GM19372 (cell line): ENCODE measurements around the gene GOLGB1.

ENCODE experiments used
- ATAC-seq: cut with Tn5 transposase; IDR thresholded peaks from one replicate; pipeline ENCODE4 v1.9.1; 2021; ENCODE audit warnings: mild to moderate bottlenecking, low read depth, moderate library complexity; ENCODE audit not compliant: unreplicated experiment

GOLGB1 gene

GRCh38 chr3:121648219-121648958, 101.2 kb downstream of the GOLGB1 start:
- ATAC-seq = no peak

DNA sequence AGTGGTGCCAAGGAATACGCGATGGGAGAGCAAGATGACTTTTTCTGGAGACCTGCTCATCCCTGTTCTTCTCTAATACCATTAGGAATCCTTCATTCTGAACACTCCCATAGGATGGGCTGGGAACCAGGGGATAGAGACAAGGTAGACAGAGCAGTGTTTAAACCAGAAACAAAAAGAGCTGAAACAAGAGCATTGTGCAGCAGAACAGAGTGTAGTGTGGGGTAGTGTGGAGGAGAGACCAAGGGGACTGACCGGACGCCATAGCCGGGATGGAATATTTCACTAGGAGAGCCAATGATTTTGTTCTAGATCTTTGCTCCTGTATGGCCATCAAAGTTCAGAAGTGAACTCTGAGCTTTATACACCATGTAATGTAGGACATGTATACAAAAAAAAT, 104.5 kb downstream of the GOLGB1 start:
- ATAC-seq = no peak

DNA sequence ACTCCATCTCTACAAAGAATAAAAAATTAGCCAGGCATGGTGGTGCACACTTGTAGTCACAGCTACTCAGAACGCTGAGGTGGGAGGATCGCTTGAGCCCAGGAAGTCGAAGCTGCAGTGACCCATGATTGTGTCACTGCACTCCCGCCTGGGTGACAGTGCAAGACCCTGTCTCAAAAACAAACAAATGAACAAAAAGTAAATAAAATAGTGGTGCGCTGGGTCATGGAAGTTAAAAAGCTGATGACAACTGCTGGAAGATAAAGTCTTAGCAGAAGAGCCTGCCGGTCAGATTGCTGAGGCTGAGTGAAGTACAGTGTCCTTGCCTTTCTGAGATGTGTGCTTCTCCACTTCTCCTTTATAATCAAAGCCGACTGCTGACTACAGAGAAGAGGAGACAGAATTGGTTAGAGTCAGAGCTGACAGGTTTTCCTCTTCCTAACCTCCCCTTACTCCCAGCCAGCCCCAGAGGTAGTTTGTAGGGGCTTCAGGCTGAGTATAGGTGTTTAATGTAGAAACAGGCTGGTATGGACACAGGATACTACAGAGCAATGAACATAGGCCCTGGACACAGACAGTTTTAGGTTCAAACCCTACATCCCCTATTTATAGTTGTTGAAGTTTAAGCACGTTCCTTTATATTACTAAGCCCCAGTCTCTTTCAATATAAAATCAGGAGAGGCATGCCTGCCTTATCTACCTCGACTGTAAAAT, 106.8 kb downstream of the GOLGB1 start:
- no peak for ATAC-seq

GRCh38 chr3:121641127-121641526, 108.4 kb downstream of the GOLGB1 start:
- no peak for ATAC-seq

DNA sequence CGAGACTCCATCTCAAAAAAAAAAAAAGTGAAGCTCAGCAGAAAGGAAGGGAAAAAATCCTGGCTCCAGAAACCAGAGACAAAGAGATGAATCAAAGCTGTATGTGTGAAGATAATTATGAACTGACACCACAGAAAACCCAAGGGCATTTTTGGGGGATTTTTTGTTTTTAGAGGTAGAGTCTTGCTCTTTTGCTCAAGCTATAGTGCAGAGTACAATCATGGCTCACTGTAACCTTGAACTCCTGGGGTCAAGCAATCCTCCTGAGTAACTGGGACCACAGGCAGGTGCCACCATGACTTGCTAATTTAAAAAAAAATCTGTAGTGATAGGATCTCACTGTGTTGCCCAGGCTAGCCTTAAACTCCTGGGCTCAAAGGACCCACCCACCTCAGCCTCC, 111.6 kb downstream of the GOLGB1 start:
- no peak for ATAC-seq

- ATAC-seq = no peak
Observed at GRCh38 chr3:121630355-121630754, 119.2 kb downstream of the GOLGB1 start.

DNA sequence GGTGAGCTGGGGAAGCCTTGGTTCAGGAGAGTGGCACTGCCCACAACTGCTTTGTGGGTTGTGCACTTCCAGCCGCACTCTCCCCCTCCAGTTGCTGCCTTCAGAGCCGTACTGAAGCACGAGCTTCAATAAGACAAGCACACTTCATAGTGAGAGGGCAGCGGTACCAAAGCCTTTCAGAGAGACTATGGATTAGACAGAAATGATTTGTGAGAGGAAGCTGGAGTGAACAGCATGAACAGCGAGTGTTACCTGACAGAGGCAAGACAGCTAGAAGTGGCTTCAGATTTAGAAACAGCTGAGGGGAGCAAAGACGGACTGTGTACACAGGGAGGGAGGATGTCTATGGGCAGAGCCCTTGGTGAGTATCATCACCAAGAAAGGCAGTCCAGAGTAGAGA, 119.9 kb downstream of the GOLGB1 start:
- ATAC-seq = no peak

GRCh38 chr3:121627622-121628021, 121.9 kb downstream of the GOLGB1 start:
- ATAC-seq = no peak

GRCh38 chr3:121627211-121627610, 122.3 kb downstream of the GOLGB1 start:
- no peak for ATAC-seq

GRCh38 chr3:121626495-121626894, 123.0 kb downstream of the GOLGB1 start:
- no peak for ATAC-seq

GRCh38 chr3:121624147-121624899, 125.2 kb downstream of the GOLGB1 start:
- no peak for ATAC-seq

DNA sequence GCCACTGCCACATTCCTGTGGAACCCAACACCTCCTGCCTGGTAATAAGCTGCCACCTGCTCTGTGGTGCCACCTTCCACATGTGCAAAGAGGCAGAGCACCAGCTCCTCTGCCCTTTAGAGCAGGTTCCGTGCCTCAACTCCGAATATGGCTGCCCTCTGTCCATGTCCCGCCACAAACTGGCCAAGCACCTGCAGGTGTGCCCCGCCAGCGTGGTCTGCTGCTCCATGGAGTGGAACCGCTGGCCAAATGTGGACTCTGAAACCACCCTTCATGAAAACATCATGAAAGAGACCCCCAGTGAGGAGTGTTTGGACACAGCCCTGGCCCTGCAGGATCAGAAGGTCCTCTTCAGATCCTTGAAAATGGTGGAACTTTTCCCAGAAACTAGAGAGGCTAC, 128.1 kb downstream of the GOLGB1 start:
- no peak for ATAC-seq

- no peak for ATAC-seq
Observed at GRCh38 chr3:121619691-121620090, 129.8 kb downstream of the GOLGB1 start.
